ENCODE measurements around the gene ZFP92.
A peak's percentile ranks its signal among the peaks of the same experiment; 100 is the strongest.
"Not testable (repeated sequence)": the region's sequence is repeated elsewhere in the genome, so short reads cannot be mapped to it uniquely, and the experiment has no call there.

The ZFP92 gene

DNA sequence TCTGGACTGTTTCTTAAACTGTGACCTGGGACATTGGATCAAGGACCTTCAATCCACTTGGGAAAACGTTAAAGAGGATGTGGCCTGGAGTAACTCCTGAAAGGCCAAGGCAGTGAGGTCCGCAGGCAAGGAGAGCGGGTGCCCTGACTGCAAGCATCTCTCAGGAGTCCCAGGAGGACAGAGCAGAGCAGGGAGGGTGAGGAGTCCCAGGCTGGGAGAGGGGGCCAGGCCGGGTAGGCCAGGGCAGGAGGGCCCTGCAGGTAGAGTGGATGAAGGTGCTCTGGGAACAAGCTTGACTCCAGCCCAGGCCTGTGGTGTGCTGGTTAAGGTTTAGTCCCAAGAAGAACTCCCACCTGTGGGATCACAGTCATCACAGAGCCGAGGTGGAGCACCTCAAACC is 23.9 kb upstream of the ZFP92 start:
- DNase-seq = no peak

DNA sequence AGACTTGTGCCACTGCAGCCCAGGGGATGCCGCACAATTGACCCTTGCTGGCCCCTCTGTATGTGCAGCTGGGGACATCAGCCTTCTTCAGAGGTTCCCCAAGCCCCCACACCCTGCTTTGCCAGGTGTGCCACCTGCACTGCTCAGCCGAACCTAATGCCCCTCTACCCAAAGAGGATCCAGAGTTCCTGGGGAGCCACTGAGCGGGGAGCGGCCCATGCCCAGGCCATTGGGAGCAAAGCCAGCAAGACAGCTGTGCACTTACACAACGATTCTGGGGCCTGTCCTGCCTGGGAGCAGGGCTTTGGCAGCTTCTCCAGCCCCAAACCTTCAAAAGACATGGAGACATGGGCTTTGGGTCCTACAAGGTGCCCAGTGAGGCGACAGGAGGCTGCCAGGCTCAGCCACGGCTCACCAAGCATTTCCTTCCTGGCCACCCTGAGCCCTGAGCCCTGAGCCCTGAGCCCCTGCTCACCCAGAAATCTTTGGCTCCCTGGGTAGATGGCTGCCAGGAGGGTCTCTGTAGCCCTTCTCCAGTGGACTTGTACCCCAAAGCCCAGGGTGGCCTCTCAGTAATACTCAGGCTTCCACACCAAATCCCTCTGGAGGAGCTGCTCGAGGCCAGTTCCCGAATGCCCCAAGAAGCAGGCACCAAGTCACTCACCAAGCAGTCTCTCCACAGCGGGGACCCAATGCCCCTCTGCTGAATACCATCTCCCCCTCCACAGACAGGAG is 23.1 kb upstream of the ZFP92 start:
- DNase-seq = no peak

DNA sequence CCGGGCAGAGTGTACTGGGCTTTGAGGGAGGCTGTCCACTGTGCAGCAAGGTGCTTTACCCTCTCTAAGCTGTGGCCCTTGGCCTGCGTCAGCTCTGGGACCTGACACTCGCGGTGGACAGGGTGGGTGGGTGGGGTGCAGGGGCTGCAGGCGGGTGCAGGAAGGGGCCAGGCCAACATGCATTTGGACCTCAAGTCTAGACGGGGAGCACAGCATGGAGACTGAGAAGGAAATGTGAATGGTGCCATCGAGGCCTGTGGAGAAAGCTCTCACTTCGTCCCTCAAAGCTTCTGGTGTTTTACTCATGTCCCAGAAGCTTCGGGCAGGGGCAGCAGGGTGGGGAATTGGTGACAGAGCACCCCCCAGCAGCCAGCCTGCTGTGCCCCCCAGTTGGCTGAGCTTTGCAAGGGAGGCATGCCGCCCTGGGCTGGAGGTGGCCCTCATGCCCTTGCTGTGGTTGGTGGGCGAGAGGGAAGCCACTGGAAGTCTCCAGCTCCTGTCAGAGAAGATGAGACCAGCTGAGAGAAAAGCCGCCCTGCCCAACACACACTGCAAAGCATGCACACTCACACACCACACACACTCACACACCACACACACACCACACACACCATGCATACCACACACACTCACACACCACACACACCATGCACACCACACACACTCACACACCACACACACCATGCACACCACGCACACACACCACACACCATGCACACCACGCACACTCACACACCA is 22.4 kb upstream of the ZFP92 start:
- DNase-seq = no peak

DNA sequence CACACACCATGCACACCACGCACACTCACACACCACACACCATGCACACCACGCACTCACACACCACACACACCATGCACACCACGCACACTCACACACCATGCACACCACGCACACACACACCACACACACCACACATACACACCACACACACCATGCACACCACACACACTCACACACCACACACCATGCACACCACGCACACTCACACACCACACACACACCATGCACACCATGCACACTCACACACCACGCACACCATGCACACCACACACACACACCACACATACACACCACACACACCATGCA is 21.9 kb upstream of the ZFP92 start:
- not testable (repeated sequence) for DNase-seq

DNA sequence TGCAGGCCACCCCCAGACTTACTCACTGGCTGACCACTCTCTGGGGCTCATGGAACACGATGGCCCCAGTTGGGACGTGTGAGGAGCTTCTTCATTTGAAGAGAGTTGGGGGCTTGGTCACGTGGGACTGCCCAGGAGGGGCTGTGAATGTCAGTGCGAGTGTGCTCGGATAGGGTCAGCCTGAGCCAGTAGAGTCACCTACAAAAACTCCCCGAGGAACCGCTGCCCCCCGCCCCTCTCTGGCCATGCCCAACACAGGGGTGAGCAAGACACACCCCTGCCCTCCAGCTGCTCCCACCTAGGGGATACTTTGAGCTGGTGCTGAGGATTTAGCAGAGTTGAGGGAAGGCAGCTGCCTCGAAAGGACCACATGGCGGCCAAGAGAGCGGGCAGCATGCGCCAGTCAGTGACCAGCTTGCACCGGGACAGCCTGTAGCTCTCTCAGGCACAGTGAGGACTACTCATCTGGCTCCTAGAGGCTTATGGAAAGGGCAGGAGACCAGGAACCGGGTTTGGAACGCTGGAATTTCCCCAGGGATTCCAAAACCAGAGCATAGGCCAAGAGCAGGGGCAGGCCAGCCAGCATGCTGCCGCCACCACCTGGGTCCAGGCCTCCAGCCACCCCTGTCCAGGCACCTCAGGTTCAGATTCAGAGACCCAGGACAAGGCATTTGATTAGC is 18.5 kb upstream of the ZFP92 start:
- DNase-seq = no peak

DNA sequence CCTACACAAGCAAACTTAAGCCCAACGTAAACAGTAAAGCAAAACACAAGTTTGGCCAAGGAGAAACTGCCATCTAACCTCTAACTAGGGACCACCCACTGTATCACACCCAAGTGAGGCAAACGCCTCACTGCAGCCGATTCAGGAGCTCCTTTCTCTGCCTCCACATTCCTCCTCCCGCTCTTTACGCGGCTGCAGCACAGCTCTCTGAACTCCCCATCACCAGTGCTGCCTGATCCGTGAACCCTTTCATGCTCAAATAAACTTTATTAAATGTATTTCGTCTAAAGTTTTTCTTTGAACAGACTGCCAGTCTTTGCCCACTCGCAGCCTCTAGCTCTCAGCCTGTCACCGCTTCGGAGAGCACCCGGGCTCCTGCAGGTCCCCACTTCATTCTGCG is 16.7 kb upstream of the ZFP92 start:
- no peak for DNase-seq

DNA sequence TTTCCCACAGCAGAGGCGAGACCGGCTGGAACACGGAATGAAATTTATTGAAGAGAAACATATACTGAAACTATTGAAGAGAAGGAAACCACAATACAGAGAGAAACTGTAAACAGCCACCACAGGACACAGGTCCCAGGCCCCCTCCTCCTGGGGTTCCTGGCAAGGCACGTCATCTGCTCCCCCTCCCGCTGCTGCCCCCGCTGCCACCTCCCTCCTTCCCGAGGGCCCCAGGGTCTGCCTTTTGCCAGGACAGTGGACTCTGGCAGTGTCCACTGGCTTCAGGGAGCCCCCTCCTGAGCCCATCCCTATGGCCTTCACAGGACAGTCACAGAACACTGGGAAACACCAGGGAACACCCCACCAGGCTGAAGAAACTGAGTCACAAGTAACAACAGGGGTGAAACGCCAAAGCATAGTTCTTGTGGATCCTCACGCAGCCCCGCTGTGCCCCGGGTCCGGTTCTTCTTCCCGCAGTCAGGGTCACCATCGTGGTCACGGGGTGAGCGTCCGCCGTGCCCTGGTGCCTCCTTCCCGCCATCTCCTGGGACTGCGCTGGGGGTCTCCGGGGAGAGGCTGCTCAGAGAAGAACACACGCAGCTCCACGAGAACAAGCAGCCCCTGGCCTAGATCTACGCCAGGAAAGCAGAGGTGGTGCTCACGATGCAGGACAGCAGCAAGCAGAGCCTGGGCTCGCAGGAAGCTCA is 15.5 kb upstream of the ZFP92 start:
- no peak for DNase-seq

DNA sequence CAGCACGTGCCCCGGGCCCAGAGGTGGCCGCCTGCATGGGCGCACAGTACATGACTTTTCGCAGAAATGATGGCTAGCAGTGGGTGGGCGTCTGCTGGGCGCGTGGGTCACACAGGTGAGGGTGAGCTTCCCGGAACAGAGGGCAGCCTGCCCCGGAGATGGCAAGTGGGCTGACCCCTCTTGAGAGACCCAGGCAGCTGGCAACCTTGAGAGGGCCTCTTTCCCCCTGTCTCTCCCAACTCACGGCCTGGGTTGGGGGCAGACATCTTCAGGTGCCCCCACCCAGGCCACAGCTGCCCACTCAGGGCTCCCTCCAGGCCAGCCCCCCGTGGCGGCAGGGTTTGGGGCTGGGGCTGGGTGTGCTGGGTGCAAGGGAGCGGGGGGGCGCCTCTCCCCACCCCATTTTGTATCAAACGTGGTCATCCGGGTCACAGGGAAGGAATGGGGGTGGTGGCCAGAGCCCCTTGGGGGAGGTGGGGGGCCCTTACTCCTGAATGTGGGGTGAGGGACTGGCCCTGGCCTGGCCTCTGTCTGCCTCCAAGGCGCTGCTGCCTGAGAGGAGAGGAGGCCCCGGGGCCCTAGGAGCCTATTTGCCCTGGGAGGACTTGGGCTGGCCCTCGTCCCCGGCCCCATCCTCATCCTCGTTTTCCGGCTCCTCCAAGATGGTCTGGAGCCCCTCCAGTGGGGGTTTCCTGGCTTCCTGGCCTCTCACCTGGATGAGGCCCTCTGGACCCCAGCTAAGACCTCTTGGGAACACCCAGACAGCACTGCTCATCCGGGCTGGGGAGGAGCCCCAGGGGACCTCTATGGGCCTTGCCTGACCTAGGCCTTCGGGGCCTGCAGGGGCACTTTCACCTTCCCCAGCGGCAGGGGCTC is 14.7 kb upstream of the ZFP92 start:
- no peak for DNase-seq

DNA sequence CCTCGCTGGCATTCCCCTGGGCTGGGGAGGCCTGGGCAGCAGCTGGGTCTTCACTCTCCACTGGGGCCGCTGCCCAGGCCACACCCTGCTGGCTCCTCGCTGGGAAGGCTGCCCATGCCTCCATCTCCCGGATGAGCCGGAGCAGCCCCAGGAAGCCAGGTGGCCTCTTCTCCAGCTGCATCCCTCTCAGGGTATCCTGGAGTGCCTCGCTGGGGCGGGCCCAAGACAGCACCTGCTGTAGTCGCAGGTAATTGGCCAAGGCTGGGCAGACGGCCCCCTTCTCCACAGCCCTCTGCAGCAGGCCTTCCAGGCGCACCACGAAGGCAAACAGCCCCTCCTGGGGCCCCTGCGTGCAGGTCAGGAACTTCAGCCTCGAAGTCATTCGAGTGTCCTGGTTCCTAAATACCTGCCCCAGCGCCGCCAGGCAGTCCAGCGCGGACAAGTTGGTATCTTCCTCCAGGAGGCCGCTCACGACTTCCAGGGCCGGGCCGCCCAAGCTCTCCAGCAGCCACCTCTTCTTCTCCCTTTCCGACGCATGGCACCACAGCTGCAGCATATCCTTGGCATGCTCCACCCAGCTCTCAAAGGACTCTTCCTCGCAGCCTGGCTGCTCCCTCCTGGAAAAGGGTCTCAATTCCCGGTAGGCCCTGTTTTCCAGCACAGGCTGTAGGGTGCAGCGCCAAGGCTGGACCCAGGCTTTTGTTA is 13.9 kb upstream of the ZFP92 start:
- no peak for DNase-seq

DNA sequence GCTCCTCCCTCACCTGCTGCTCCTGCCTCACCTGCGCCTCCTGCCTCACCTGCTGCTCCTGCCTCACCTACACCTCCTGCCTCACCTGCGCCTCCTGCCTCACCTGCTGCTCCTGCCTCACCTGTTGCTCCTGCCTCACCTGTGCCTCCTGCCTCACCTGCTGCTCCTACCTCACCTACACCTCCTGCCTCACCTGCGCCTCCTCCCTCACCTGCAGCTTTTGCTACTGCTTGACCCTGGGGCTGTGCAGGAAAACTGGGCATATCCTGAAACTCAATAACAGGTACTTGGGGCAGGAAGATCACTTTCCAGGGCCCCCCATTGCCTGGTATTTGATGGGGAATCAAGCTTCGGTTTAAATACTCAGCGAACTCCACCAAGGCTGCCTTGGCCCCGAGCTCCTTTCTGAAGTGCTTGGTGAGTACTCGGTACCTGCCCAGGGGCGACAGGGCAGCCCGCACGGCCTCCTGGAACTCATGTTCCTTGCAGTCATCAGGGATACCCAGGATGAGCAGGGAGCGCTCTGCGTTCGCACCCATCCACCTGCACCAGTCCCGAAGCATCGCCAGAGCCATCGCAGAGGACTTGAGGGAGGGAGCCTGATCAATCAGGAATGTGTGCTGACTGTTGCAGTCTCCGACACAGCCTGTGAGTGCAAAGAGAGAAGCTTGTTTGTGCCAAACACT is 12.9 kb upstream of the ZFP92 start:
- DNase-seq = no peak

DNA sequence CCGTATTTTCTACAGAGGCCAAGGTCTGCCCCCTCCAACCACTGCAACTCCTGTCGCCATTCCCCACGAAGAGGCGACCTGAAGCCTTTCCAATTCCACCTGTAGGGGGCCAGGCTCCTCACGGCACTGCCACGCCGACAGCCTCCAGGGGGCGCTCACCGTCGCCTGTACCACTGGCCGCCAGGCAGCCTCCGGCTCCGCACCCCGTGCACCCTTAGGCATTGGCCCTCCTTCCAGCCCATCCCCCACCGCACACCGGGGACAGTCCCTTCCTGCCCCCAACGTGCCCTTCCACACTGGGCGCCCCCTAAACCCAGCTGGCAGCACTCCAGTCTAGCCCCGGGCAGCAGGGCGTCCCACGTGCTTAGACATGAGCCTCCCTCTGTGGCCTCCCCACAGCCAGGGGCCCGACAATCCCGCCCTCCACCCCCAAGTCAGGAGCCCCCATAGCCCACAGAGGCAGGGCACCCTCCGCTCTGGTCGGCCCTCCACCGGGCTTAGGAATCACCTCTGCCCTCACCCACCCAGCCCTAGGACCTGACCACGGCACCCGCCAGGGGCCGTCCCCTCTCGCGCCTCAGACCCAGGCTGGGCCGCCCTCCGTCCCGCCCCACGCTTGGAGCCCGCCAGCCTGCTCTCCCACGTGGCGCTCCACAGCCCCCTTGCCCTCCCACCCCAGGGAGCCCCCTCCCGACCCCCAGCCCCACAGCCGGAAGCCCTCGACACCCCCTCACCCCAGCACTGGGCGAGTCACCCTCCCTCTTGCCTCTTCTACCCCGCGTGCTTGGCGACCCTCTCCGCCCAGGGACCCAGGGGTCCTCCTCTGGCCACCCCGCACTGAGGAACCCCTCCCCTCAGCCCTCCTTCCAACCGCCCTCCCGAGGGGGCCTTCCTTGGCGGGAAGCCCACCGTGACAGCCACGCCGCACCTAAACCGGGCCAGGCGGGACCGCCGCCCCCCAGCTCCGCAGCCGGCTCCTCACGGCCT is 10.8 kb upstream of the ZFP92 start:
- no peak for DNase-seq

DNA sequence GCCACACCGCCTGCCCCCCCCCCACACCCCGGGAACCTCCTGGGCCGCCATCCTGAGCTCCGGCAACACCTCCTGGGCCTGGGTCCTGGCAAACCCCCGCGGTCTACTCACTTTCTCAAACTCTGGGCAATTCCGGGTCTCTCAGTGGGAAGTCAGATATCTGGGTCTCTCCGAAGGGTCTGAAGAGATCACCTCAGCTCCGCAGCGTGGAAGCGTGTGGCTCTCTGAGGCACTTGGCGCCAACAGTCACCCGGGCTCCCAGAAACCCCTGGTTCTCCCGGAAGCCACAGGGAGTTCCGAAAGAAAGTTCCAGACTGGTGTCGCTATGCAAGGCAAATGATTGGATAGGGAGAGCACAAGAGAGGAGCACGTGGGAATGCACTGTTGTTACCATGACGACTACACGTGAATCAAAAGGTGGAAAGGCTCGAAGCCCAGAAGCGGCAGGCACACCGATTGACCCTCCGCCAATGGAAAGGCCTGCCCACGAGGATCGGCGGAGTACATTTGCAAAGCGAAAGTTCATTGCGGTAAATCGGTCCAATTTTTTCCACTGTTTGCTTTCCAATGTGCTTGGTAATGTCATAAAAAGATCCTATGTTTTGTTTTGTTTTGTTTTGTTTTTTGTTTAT is 10.0 kb upstream of the ZFP92 start, which contains the start of gene PNMA6E:
Gene PNMA6E, minus strand, starts transcription at position 218 of the 632 bp plus-strand sequence. CDS start 2,501 bp downstream, outside the sequence.
- no peak for DNase-seq

DNA sequence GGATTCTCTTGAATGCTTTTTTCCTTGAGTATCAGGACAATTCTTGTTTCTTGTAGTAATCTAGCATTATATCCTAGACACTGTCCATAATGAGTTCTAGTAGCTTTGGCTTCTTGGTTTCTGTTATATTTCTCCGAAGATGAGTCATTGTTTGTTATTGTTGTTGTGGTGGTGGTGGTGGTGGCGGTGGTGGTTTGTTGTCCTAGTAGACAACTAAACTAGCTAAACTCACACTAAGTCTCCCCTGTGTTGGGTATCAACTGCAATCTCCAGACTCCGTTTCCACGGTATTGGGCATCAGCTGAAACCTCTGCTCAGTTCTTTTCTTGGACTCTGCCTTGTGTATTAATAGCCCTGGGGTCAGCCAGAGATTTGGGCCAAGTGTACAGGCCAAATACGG is 6.9 kb upstream of the ZFP92 start:
- DNase-seq = not testable (repeated sequence)

DNA sequence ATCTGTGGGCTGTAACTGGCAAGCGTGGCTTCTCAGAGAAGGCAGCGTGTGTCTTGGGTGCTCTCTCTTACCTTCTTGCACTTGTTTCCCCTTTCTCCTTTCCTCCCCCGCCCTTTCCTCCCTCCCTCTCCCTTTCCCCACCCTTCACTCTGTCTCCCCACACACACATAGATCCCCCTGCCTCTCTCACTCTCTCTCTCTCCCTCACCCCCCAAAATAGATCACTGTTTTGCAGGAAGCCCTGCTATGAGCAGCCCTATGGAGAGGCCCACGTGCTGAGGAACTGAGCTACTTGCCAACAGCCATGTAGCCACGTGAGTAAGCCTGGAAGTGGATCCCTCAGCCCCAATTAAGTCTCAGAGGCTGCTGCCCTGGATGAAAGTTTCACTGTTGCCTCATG is 5.8 kb upstream of the ZFP92 start:
- no peak for DNase-seq

DNA sequence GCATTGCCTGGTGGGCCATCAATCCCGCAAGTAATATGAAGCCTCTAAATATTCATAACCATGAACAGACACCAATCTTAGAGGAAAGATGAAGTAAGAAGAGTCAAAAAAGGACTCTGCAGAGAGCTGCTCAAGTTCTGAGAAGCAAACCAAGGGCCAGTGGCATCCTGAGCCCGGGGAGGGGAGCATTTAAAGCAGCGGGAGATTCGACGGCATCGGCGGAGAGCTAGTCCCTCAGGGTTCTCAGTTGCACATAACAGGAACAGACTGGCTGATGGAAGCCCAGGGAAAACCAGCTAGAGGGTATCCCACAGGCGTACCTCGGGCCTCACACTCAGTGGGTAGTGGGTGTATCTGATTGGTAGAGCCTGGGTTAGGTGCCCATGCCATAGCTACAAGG is 5.3 kb upstream of the ZFP92 start:
- DNase-seq = no peak

DNA sequence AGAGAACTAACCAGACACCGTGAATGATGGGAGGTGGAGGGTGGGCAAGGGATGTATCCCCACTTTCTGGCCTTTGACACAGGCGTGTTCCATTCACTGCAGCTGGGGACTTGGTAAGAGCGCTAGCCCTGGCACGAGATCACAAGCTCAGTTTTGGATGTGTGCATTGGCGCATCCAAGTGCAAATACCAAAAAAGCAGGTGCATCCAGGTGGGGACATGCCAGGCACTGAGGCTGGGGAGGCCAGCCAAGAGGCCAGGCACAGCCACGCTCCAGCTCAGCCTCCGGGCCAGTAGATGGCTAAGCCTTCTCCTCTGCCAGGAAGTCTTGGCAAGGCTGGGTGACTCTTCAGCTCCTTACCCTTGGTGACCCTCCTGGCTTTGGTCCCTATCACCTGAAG is 4.4 kb upstream of the ZFP92 start:
- no peak for DNase-seq

DNA sequence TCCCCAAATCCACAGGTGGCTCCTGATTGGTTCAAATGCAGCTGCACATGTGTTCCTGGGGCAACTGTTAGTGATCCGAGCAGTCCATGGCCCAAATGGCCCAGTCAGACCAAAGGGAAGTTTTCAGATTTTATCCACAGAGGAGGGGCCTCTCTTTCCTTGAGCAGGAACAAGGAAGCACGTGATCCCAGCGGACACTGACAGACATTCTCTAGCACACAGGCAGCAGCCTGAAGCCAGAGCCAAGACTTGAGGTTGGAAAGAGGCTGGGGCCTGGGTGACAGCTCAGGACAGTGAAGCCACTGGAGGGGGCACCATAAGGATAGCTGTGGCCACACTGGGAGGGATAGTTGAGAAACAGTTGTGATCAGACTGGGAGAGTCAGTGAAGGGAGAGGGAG is 3.5 kb upstream of the ZFP92 start:
- DNase-seq = no peak

DNA sequence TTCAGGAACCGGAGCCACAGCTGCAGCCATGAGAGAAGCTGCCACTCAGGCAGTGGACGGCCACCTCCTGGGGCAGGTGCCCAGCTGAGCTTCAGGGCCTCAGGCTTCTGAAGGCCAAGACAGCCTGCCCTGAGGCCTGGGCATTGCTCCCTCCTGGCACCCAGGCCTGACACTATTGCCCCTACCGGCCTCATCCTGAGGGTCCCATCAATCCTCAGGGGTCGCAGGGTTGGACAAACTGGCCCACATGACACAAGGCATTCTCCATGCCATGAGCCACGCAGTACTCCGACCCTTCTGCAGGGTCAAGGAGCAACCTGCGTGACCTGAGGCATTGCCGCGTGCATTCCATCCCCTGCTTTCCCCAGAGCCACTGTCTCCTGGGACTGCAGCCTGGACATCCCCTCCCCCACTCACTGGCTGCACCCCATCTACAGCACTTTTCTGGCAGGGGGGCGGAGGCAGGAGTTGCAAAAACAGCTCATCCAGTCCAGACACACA is 3.0 kb upstream of the ZFP92 start:
- peak; percentile 82 for DNase-seq

DNA sequence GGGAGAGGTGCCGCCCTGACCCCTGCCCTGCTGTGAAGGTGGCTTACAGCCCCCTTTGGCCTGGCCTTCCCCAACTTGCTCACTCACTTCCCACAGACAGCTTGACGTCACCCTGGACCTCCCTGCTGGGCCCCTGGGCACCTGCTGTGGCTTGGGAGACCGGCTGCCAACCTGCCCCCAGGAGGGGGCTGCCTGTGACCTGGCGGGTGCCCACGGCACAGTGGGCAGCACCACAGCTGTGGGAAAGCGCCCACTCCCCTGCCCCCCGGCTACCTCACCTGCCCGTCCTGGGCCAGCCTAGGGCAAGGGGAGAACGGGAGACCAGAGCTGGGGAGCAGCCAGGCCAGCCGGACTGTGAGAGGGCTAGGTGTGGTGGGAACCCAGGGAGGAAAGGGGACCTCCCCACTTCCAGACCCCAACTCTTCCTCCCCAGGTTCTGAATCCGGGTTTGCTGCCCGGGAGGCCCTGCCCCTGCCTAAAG is 2.4 kb upstream of the ZFP92 start:
- DNase-seq = no peak

Measured in GOT3 (cell line).